GM20431 (cell line): ENCODE data around the gene GBE1.

Source experiments
- in situ Hi-C: fragments of 300-500 bp; cut with MseI, MboI; formaldehyde crosslinking; loops from one replicate; pipeline ENCODE4 v1.15.0; 2020; ENCODE audit warnings: low sequenced_read_pairs; ENCODE audit not compliant: unreplicated experiment

Gene GBE1

GRCh38 chr3:81442758-81443456 lies 318.5 kb downstream of the GBE1 start:
- in situ Hi-C loops = no loop called here

GRCh38 chr3:81440661-81441060 lies 320.8 kb downstream of the GBE1 start:
- in situ Hi-C loops = no loop called here
